ENCODE data around the gene SLC15A5.

Gene SLC15A5

DNA sequence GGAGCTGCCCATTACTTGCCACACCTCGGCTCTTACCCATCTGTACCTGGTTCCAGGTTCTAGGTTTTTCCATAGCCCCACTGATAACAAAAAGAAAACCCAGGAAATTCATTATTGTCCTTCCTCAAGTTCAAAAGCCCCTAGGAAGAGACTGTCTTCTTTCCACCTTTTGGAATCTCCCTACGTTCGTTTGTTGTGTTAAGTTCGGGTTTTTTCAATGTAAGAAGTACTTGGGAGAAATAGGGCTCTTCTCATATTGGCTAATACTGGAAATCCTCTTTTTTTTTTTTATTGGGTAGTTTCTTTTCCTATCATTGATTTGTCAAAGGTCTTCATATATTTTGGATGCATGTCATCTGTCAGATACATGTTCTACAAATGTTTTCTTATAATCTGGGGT, 17.3 kb downstream of the SLC15A5 start:
- no peak for DNase-seq

DNA sequence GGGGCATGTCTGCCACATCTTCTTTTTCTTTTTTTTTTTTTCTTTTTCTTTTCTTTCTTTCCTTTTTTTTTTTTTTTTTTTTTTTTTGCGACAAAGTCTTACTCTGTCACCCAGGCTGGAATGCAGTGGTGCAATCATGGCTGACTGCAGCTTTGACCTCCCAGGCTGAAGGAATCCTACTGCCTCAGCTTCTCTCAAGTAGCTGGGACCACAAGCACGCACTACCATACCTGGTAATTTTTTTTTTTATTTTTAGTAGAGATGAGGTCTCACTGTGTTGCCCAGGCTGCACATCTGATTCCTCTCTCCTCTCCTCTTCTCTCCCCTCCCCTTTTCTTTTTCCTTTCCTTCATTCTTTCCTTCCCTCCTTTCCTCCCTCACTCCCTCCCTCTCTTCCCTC, 18.5 kb downstream of the SLC15A5 start:
- no peak for DNase-seq

DNA sequence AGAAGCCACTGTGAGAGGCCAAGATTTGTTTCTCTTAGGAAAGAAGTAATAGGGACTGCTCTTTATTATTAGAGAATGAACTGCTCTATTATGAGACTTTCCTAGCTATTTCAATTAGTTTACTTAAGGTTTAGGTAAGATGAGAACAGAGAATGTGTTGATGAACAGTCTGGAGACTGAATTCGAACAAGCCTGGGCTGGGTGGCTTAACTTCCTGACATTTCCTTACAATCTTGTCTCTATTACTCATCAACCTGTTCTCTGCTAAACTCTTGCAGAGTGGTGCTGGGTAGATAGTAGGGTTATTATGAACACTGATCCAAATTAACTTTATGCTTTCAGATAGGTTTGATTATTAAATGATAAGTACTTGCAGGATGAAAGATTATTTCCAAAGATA, 31.2 kb downstream of the SLC15A5 start:
- no peak for DNase-seq

DNA sequence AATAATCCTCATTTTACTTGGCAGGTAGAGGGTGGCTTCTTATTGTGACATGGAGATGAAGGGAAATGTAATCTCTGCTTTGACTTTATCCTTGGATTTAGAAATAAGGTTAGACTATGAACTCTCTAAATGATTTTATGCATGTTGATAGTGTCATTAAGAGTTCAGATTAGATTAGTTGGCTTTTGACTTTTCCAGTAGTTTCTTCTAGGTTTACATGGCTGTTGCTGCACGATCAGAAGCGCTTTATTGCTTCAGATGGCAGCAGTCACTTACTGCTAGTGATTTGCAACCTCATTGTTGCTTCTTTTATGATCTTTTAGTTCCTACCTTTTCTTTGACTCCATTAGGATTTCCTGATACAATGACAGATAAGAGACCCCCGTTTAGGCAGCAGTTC, 32.3 kb downstream of the SLC15A5 start:
- no peak for DNase-seq

DNA sequence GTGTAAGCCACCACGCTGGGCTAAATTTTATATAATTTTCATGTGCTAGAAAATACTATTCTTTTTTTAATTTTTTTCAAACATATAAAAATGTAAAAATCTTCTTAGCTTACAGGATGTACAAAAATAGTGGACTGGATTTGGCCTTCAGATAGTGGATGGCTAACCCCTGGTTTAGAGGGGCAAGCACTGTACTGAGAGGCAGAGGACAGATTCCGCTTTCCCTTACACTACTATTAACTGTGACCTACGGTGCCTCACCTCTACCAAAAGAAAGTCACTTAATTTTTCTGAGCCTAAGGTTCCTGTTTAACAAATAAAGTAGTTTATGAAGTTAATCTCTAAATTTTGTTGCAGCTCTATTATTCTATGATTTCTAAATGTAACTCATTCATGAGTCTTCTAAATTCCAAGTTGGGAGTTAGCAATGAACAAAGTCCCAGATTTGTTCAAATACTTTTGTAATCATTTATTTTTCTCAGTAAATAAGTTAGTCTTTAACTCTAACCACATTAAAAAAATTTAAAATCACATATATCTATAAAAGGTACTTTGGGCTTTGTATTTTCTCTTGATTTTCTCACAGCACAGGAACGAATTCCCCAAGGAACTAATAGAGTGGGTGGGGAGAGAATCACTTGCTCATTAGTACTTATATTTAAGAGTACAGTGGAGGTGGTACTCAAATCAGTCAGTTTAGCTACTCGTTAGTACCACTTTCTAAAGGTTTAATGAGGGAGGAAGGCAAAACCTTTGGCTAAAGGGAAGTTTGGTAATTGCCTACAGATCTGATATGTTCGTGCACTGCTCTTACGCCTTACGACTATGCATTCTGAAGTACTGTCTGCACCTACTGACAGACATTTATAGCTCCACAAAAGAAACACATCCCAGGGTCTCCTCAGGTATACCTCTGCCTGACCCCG, 33.7 kb downstream of the SLC15A5 start:
- no peak for DNase-seq

DNA sequence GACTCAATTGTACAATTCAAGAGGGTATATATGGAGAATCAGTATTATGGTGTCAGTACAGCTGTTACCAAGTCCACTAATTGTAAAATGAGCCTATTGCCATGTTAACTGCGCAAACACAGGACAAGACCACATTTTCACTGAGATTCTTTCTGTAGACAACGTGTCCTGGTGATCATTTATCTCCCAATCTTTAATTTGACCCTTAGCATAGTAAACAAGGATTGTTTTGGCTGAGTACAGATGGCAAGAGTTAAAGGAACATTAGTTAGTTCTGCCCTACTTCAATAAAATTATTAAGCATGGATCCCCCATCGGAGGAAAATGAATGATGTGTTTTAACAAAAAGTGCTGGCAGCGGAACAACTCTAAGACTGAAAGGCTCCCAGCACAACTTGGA, 36.1 kb downstream of the SLC15A5 start:
- no peak for DNase-seq

DNA sequence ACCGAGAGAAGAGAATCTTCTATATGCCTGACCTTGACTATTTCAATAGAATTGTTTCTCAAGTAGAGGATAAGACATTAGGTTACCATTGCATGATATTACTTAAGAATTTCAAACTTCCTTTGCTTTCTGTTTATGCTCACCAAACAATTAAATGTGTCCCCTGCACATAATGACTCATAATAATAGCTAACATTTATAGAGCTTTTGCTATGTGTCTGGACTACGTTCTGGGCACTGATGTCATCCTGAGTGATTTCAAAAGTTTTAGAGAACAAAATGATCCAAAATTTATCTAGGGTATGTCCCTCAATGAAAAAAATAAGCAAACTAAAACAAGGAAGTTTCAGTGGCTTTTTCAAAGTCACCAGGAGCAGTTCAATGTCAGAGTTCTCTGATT, 38.8 kb downstream of the SLC15A5 start:
- DNase-seq: no peak

DNA sequence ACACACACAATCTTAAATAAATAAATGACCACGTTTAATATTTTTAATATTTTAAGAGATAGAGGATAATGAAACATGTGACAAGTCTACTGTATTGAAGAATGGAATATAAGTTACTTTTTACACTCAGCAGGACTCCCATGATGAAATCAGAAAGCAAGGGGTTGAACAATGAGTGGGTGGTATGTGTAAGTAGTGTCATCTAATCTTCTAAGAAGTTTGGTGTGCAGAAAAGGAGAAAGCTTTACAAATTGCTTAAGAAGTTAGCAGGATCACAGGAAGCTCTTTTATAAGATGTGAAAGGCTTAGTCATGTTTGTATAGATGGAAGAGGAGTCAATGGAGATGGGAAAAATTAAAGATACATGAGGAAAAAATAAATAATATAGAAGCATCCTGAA, 47.8 kb downstream of the SLC15A5 start:
- DNase-seq: no peak

DNA sequence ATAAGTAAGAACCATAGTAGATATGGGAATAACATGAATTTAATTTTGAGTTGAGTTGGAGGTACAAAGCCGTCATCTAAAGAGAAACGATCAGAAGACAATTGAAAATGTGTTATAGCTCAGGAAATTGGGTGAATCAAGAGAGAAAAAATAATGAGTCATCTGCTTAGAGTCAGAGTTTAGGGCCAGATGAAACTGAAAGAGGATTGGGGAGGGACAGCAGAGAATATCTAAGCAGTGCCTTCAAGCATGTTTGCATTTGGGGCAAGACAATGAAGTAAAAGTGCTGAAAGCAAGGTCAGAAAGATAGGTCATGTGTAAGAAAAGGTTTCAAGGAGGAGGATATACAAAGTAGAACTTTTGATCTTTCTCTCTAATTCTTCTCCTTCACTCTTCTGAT, 49.4 kb downstream of the SLC15A5 start:
- DNase-seq: no peak

DNA sequence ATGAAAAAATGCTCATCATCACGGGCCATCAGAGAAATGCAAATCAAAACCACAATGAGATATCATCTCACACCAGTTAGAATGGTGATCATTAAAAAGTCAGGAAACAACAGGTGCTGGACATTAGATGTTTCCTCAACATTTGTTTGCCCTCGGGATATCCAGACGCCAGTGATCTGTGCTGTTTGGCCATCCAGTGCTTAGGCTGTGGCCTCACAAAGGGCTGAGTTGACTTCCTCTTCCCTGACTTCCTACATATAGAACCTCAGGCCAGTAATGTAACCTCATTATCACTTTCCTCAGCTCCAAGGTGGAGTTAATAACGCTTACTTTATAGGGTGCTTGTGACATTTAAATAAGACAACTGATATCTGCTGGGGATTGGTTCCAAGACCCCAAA, 51.8 kb downstream of the SLC15A5 start:
- no peak for DNase-seq

DNA sequence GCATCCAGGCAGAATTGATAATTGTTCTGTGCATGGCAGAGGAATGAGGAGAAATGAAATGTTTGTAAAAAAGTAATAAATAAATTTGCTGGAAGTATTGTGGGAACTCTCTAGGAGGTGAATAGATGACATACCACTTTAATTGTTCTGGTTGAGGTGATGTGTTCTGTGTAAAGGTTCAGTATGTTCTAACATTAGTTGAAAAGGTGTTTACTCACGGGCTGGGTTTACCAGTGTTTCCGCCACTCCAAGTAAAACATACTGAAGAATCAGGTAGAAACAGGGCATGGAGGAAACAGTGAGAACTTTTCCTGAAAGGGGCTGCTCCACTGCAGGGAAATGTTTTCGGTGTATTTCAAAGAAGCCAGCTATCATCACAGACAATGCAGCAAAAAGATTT, 53.3 kb downstream of the SLC15A5 start:
- DNase-seq: no peak

DNA sequence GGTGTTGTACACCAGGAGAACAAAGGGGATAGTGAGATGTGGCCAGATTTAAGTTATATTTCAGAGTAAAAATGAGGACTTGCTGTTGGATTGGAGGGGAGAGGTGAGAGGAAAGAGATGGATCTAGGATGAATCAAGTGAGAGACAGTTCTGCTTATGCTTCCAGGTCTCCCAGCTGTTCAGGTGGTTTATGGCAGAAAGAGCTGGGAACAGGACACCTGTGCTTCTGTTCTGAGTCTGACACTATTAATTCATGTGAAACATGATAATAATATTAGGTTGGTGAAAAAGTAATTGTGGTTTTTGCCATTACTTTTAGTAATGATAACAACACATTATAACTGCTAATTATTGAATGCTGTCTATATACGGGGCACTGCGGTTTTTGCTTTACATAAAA, 55.7 kb downstream of the SLC15A5 start:
- no peak for DNase-seq

DNA sequence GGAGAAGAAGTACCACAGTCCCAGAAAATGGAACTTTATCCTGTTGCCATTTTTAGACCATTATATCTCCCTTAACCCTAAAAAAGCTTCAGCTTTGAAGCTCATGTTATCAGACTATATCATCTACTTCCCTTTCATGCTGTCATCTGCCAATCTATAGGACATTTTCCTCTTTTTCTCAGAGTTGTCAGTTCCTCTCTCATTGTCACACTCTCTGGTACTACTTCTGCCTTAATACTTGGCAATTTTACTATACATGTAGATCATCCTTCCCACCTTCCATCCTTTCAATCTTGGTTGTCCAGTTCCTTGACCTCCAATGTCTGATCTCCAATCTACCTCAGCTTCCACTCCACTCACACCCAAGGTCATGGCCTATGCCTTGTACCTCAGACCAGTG, 57.4 kb downstream of the SLC15A5 start:
- no peak for DNase-seq

DNA sequence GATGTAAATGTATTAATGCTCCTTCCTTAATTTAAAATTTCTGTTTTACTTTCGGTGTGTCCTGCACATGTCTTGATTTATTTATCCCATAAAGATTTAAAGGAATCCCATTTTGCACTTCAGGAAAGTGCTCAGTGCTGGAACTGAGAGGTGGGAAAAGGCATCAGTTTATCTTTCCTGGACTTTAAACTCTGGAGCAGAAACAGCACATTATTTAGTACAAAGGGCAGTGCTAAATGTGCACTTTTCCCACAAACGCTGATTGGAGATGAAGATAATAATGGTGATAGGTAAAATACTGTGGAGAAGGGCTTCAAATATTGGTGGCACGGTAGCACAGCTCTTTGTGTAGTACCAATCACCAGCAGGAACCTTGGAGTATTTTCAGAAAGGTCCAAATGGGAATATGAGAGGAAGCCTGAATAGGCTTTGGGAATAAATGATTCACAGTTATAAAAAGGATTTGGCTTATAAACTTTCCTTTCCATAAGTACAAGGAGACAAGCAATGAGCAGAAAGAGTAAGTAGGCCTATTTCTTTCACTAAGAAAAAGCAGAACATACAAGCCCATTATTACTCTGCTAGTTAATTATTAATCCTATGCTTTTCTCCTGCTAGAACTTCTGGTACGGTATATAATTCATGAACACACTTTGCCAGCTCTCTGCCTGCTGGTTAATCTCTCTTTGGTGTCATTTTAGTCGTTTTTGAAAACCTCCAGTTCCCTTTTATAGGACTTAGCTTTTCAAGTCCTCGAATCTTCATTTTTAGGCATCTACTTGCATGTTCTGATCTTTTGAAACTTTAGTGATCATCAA, 58.3 kb downstream of the SLC15A5 start:
- DNase-seq: no peak

DNA sequence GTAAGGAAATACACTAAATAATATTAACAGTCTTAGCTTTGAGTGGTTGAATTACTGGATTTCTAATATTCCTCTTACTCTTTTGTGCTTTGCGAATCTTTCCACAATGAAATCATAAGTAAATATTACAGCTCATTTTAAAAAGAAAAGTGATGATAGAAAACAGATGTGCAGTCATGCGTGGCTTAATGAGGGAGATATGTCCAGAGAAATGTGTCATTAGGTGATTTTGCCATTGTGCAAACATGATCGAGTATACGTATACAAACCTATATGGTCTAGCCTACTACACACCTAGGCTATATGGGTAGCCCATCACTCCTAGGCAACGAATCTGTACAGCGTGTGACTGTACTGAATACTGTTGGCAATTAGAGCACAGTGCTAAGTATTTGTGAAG, 59.3 kb downstream of the SLC15A5 start:
- peak in 1 of 2 experiments; percentile 10 for DNase-seq

DNA sequence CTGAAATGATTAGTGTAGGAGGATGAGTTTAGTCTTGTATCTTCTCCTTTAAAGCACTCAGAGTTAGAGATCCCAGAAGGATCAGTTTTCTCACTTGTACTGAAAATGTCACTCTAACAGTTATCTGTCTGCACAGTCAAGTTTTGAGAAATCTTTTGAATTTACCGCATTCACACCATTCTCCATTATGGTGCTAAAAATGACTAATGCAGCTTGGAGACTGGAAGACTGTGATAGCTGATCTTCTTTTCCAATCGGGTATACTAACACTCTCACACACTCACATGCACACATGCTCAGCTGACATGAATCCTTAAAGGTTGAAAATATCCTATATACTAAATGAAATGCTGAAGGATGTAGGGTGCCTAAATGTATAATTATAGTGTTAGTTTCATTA, 65.8 kb downstream of the SLC15A5 start:
- DNase-seq: no peak

DNA sequence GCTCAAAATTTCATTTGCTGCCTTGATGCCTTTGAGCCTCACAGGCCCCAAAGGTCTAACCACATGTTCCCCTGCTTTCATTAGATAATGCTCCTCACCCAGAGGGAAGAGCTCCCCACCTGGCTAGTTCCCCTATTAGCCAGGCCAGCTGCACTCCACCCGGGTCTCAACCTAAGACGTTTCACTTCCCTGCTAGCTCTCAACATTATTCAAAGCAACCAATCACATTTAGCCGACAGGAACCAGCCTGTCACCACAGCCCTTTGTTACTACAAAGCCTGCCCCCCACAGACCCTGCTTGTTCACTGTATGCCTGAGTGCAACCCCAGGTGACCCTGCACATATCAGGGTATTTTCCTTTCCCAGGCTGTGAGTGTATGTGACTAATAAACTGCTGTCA, 78.6 kb downstream of the SLC15A5 start:
- peak in 1 of 2 experiments; percentile 43 for DNase-seq

DNA sequence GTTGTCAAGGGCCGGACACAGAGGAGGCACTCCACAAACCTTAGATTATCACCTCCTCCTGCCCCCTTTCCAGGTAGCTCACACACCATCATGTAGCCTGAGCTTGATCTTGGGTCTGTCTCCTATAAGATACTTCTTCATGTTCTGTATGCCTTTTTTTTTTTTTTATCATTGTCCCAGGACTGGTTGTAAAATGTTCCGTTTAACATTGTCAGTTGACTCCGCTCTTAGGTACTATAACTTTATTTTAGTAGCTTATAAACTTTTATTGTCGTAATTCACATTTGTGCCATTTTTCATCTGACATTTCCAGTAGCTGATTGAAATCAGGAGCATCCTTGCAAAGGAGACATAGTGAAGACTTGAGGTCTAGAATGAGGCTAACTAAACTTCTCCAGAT, 79.9 kb downstream of the SLC15A5 start:
- no peak for DNase-seq

DNA sequence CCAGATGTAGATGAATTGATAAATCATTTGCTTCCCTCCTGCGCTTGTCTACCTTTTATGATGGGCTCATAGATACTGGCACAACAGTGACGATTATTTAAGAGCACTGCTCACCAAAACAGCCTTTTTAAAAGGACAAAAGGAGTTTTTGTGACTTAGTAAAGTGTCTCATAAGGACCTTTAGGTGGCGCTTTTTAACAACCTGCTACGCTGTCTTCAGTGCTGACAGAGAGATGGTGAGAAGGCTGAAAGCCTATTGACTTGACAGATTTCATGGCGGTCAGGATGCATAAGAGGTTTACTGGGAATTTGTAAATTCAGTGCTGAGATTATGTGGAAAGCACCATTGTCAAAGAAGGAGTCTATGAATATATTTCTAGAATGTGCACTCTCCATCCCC, 87.6 kb downstream of the SLC15A5 start:
- DNase-seq: peak; percentile 78 to 95

DNA sequence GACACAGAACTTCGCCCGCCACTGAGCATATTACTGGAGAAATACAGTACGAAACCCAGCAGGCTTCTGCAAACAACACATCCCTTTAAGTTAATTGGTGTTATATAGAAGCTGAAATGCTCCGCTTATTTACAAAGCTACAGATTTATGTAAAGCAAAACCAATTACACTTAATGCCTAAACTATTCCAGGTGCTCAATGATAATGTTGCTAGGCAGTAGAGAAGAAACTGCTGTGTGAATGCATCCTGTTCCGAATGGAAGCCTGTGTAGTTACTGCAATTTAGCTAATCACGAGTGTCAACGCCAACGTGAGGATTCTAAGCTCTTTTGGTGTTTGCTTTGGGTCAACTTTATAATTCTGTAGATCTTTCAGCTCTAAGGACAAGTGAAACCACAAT, 89.8 kb downstream of the SLC15A5 start:
- peak; percentile 92 to 100 for DNase-seq

DNA sequence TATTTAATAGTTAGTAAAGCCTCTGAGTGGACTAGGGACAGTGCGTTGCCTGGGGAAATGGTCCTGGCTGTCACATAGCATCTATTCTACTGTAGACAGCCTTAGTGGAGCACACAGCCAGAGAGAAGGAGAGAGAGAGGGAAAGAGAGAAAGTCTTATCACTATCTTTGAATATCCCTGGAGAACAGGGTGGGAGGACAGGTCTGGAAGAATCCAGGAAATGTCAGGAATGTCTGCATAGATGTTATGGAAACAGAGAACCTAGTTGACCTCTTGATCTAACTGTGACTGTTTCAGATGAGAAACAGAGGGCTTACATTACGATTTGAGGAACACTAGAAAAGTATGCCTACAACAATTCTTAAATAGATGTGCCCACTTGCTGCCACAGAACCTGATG, 92.8 kb downstream of the SLC15A5 start:
- DNase-seq: no peak

DNA sequence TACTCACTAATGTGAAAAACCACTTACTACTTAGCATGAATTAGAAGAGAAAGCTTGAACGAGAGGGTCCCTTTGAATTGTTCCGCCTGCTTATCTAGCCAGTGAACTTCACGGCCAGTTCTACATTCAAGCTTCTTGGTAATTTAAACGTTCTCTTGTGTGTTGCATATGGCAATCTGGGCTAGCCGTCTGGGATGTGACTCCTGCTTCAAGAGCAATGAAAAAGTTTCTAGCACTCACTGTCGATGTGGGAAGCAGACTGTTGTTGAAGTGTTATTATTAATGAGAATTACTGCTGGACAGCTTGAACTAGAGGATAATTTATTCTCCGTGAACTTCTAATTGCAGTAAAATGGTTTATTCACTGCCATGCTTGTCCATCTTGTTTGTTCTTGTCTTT, 93.9 kb downstream of the SLC15A5 start:
- DNase-seq: no peak

DNA sequence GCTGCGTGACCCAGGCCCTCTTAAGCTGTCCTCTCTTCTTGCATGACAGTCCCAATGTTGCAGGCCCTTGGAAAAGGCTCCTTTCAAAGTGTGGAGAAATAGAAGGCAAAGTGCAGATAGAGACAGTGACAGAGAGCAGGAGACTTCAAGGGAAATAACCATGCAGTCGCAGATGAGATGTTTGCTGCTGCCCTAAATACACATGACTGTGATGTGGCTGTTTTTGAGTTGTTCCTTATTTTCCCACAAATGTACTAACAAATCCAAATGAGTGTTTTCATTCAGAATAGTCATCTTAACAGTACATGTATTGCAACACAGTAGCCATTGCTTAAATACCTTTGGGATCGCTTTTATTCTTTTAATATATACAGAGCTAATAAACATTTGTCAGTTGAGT, 101.6 kb downstream of the SLC15A5 start:
- no peak for DNase-seq

DNA sequence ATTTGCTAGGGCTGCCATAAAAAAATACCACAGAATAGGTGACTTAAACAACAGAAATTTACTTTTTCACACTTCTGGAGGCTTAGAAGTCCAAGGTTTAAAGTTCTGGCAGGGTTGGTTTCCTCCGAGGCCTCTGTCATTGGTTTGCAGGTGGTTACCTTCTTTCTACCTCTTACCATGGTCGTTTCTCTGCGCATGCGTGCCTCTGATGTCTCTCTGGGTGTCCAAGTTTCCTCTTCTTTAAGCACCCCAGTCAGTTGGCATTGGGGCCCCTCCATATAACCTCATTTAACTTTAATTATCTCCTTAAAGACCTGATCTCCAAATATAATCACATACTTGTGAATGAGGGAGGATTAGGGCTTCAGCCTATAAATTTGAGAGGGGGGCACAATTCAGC, 103.2 kb downstream of the SLC15A5 start:
- no peak for DNase-seq

Measured in NCI-H2081 (cell line).